Peyer's patch (tissue), 4 donors: ENCODE results near the gene GDF11.

ENCODE experiments used
- POLR2A ChIP-seq, 2 donors: fragments of 450-650 bp; IDR thresholded peaks; one replicate each; pipeline ENCODE4 v1.5.1; 2017; ENCODE audit warnings: antibody characterized with exemption in 2 of 2, mild to moderate bottlenecking in 2 of 2, moderate library complexity in 2 of 2
- TF ChIP-seq, protein P1 (sequence below), 6 experiments: fragments of 450-650 bp in 4 of 6; fragments of 200-600 bp in 2 of 6; sonication (generic) in 1 of 6; IDR thresholded peaks; one replicate each; pipeline ENCODE4 v1.5.1; 2017 to 2019; ENCODE audit warnings: antibody characterized with exemption in 6 of 6, mild to moderate bottlenecking in 3 of 6, moderate library complexity in 1 of 6

DNA sequence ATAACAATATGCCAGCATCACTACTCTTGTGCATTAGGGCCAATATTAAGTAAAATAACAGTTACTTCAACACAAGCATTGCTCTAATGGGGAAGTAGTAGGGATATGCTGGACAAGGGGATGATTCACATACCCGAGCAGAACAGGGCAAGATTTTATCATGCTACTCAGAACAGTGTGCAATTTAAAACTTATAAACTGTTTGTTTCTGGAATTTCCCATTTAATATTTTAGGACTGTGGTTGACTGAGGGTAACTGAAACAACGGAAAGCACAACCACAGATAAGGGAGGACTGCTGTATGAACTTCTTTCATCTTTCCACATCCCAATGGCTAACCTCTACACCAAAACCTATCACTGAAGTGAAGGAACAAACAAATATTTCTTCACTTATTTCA is 37.8 kb downstream of the GDF11 start:
- TF ChIP-seq, protein P1, sequence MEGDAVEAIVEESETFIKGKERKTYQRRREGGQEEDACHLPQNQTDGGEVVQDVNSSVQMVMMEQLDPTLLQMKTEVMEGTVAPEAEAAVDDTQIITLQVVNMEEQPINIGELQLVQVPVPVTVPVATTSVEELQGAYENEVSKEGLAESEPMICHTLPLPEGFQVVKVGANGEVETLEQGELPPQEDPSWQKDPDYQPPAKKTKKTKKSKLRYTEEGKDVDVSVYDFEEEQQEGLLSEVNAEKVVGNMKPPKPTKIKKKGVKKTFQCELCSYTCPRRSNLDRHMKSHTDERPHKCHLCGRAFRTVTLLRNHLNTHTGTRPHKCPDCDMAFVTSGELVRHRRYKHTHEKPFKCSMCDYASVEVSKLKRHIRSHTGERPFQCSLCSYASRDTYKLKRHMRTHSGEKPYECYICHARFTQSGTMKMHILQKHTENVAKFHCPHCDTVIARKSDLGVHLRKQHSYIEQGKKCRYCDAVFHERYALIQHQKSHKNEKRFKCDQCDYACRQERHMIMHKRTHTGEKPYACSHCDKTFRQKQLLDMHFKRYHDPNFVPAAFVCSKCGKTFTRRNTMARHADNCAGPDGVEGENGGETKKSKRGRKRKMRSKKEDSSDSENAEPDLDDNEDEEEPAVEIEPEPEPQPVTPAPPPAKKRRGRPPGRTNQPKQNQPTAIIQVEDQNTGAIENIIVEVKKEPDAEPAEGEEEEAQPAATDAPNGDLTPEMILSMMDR (IDR thresholded peaks at IDR 0.05), result no peak
- no peak for TF ChIP-seq POLR2A (IDR thresholded peaks at IDR 0.05)
